RWPE1 (cell line): ENCODE results near the gene ZCCHC14.
"Not testable (repeated sequence)": the region's sequence is repeated elsewhere in the genome, so short reads cannot be mapped to it uniquely, and the experiment has no call there.

ENCODE experiments used
- CTCF ChIA-PET: fragments of 350-600 bp; sonication (Branson Sonifier 250); formaldehyde crosslinking; extraction: SDS; loops from one replicate; lab custom pipeline; 2021; lab: Yijun Ruan, JAX
- POLR2A ChIA-PET: fragments of 400-600 bp; formaldehyde crosslinking; extraction: SDS; loops from one replicate; lab custom pipeline; 2020; ENCODE audit warnings: antibody characterized with exemption; ENCODE audit not compliant: low non-redundant PET; lab: Yijun Ruan, JAX
- DNase-seq: peaks from one replicate; pipeline ENCODE4 v3.0.0; 2012; ENCODE audit warnings: low spot score
- H3K27ac ChIP-seq: fragments of 450-650 bp; 2 replicates; pipeline ENCODE4 v1.5.1; 2017
- CTCF ChIP-seq: fragments of 450-650 bp; conservative IDR thresholded peaks from 2 replicates; pipeline ENCODE4 v1.5.1; 2017; ENCODE audit warnings: low read depth, mild to moderate bottlenecking

The ZCCHC14 gene

DNA sequence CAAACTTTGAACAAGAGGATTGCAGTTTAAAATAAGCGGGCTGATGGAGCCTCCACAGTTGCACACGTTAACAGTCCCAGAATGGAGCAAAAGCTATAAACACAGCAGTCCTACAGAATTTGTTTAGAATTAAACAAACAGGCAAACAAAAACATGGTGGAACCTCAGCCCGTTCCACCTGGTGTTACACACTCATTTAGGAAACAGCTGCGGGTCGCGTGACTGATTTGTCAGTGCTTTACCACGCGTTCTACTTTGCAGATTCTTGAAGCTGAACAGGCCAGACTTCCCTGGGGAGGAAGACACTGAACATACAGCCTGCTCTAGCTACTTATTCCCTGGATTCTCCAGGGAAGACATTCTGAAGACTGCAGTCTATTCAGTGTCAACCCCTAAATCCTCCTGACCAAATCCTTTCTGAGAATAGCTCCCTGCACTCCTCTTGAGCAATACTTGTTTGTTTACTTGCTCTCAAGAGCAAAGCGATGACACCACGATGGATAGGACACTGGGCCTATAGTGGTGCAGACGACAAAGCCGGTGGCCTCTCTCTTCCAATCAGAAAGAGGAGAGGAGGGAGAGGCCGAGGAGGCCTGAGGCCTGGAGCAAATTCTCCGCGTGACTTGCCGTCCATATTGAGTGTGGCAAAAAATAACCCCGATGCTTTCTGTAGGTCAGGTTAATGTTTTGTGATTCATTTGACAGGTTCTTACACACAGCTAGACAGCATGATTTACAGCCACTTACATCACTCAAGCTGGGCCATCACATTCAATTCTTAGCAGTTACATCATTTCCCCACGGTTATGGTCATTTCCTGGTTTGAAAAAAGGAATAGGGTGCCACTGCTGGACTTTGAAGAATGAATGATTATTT is 104.6 kb downstream of the ZCCHC14 start:
- H3K27ac ChIP-seq, result peak overlapping the region; percentile 84
- POLR2A ChIA-PET, result no interaction called here
- no peak for TF ChIP-seq CTCF
- CTCF ChIA-PET, result no interaction called here
- DNase-seq, result peak; percentile 95

DNA sequence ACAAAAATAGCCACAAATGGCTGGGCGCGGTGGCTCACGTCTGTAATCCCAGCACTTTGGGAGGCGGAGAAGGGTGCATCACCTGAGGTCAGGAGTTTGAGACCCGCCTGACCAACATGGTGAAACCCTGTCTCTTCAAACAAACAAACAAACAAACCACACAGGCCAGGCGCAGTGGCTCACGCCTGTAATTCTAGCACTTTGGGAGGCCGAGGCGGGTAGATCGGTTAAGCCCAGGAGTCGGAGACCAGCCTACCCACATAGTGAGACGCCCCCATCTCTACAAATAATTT is 108.0 kb downstream of the ZCCHC14 start:
- POLR2A ChIA-PET, result interaction anchor here (0.6 kb wide), 1 partner anchor 1185 kb away, joined by 4 read pairs; no protein-coding TSS in a partner anchor
- CTCF ChIA-PET, result not testable (repeated sequence)

GRCh38 chr16:87384162-87384874 is 108.5 kb downstream of the ZCCHC14 start:
- TF ChIP-seq CTCF, result no peak
- CTCF ChIA-PET, result interaction anchor here (1.6 kb wide), 1 partner anchor 10 kb away, joined by 6 read pairs; no protein-coding TSS in a partner anchor
- peak overlapping the region; percentile 91 for H3K27ac ChIP-seq
- DNase-seq, result peak; percentile 26
- POLR2A ChIA-PET, result interaction anchor here (0.6 kb wide), 1 partner anchor 1186 kb away, joined by 4 read pairs; no protein-coding TSS in a partner anchor

More for the DNA sequence above, 108.0 kb downstream of the ZCCHC14 start:
- H3K27ac ChIP-seq, result peak overlapping the region; percentile 91
- DNase-seq, result not testable (repeated sequence)

- CTCF ChIA-PET, result interaction anchor here (1.6 kb wide), 1 partner anchor 11 kb away, joined by 6 read pairs; no protein-coding TSS in a partner anchor
- no peak for TF ChIP-seq CTCF
- POLR2A ChIA-PET, result interaction anchor here (0.7 to 1.2 kb wide), 3 partner anchors 65 to 822 kb away, joined by 3 to 6 read pairs (median 3); partner anchors contain the start of gene C16orf95
- DNase-seq, result peak; percentile 73
- H3K27ac ChIP-seq, result peak within 1 kb of the TSS; percentile 91
These were observed 109.2 kb downstream of the ZCCHC14 start, which contains the start of gene FBXO31 for GRCh38 chr16:87383505-87384161. Gene FBXO31, minus strand, starts transcription at chr16:87383776. Its CDS starts 32 bp downstream, at chr16:87383744.

- CTCF ChIA-PET, result interaction anchor here (0.7 kb wide), 3 partner anchors 9 to 1663 kb away, joined by 3 to 6 read pairs (median 5); no protein-coding TSS in a partner anchor
- POLR2A ChIA-PET, result interaction anchor here (0.7 to 1.2 kb wide), 3 partner anchors 63 to 384 kb away, joined by 3 to 6 read pairs (median 3); partner anchors contain the start of gene C16orf95
- TF ChIP-seq CTCF, result no peak
- no peak for DNase-seq
- H3K27ac ChIP-seq, result peak overlapping the region; percentile 91
These were observed 110.6 kb downstream of the ZCCHC14 start for GRCh38 chr16:87382023-87382785.

DNA sequence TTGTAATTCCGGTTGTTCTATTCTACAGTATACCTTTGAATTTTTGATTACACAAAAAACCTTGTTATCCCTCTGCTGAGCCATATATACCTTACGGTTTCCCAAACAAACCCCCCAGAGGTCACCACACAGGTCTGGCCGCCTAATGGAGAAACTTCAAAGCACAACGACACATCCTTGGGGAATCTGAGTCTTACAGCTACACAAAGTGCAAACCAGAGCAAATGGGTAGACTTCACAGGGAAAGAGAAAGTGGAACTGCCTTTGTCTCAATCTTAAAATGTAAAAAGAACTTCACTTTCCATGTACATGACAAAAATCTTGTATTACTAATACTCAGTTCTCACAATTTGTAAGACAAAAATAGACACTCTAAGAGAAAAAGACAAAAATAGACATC is 111.9 kb downstream of the ZCCHC14 start:
- TF ChIP-seq CTCF, result no peak
- H3K27ac ChIP-seq, result peak overlapping the region; percentile 63; the same call in 1 of the 2 replicates

More for the DNA sequence above, 111.9 kb downstream of the ZCCHC14 start:
- no peak for DNase-seq
- ChIA-PET CTCF (interaction anchor here (0.6 to 0.7 kb wide), 2 partner anchors 343 to 669 kb away, joined by 3 to 6 read pairs; no protein-coding TSS in a partner anchor), POLR2A (no interaction called here)
